CD4-positive, alpha-beta memory T cell (primary cell): ENCODE results near the gene ABHD2. TPM values are rescaled to one million over a fixed set of nuclear protein-coding genes. Genes with fewer than 3 reads are reported as not detected.

ENCODE experiments used
- CTCF ChIA-PET: fragments of 350-600 bp; sonication (Branson Sonifier 250); formaldehyde crosslinking; loops from one replicate; lab custom pipeline; 2021; ENCODE audit warnings: inconsistent platforms; ENCODE audit not compliant: partially characterized antibody; lab: Charles Lee
- POLR2A ChIA-PET: fragments of 350-600 bp; sonication (Branson Sonifier 250); formaldehyde crosslinking; loops from one replicate; lab custom pipeline; 2021; ENCODE audit not compliant: partially characterized antibody; lab: Charles Lee
- DNase-seq, 5 donors: peaks; one replicate each; pipeline versions ENCODE4 v3.0.0 to v3.0.0-alpha.2; 2020 to 2022; ENCODE audit warnings: mixed read lengths in 1 of 5
- H3K27ac ChIP-seq: one replicate; pipeline ENCODE4 v1.7.0; 2013; ENCODE audit warnings: low read depth, low read length
- H3K27me3 ChIP-seq: 2 replicates; pipeline ENCODE4 v1.7.0; 2013; ENCODE audit warnings: mild to moderate bottlenecking, low read length, moderate library complexity; ENCODE audit not compliant: insufficient read depth
- H3K36me3 ChIP-seq: 2 replicates; pipeline ENCODE4 v1.7.0; 2013; ENCODE audit warnings: mild to moderate bottlenecking, low read length, moderate library complexity; ENCODE audit not compliant: insufficient read depth
- H3K4me1 ChIP-seq: 2 replicates; pipeline ENCODE4 v1.7.0; 2013; ENCODE audit warnings: mild to moderate bottlenecking, low read length, moderate library complexity; ENCODE audit not compliant: insufficient read depth
- H3K4me3 ChIP-seq, 2 donors: one replicate each; pipeline ENCODE4 v1.7.0; 2013; ENCODE audit warnings: low read length in 2 of 2, mild to moderate bottlenecking in 1 of 2
- H3K9me3 ChIP-seq, 2 donors: one replicate each; pipeline ENCODE4 v1.7.0; 2013; ENCODE audit warnings: low read length in 2 of 2, control low read depth in 1 of 2; ENCODE audit not compliant: control insufficient read depth in 1 of 2
- H3K27ac Mint-ChIP-seq, 7 donors: one replicate each; pipeline ENCODE4 v1.8.0; 2020 to 2021; ENCODE audit warnings: mixed read lengths in 7 of 7, mild to moderate bottlenecking in 6 of 7, inconsistent platforms in 3 of 7, moderate library complexity in 3 of 7
- H3K27me3 Mint-ChIP-seq, 2 donors: one replicate each; pipeline ENCODE4 v1.8.0; 2020 to 2021; ENCODE audit warnings: mixed read lengths in 2 of 2
- H3K36me3 Mint-ChIP-seq, 2 donors: one replicate each; pipeline ENCODE4 v1.8.0; 2020 to 2021; ENCODE audit warnings: mixed read lengths in 2 of 2, inconsistent platforms in 1 of 2, mild to moderate bottlenecking in 1 of 2
- H3K4me1 Mint-ChIP-seq, 4 donors: one replicate each; pipeline ENCODE4 v1.8.0; 2020 to 2021; ENCODE audit warnings: mixed read lengths in 4 of 4, mild to moderate bottlenecking in 1 of 4
- H3K4me3 Mint-ChIP-seq, 8 donors: one replicate each; pipeline ENCODE4 v1.8.0; 2020 to 2021; ENCODE audit warnings: mixed read lengths in 8 of 8, mild to moderate bottlenecking in 7 of 8, moderate library complexity in 6 of 8, inconsistent platforms in 3 of 8
- H3K9me3 Mint-ChIP-seq, 8 donors: one replicate each; pipeline ENCODE4 v1.8.0; 2020 to 2021; ENCODE audit warnings: mixed read lengths in 8 of 8, mild to moderate bottlenecking in 5 of 8, inconsistent platforms in 3 of 8, moderate library complexity in 1 of 8
- intact Hi-C: fragments of 100-400 bp; cut with micrococcal nuclease; formaldehyde crosslinking; loops from one replicate; pipeline ENCODE4 v1.15.1; 2023
- polyA plus RNA-seq, 2 donors: library from polyadenylated mRNA; unstranded; fragments of 300-500 nt; fragmentation: Illumina TruSeq; gene quantifications; one replicate each; pipeline ENCODE4 v1.2.3, GENCODE V29; 2021
- total RNA-seq, 2 experiments: library from RNA; stranded (reverse); gene quantifications; one replicate each; pipeline ENCODE4 v1.2.3, GENCODE V29; 2021

ABHD2 gene
- total and polyA plus RNA-seq, 4 experiments from 2014 or later: 12.7 to 68.9 (median 46.6) TPM

GRCh38 chr15:89097313-89097712 is 9.1 kb downstream of the ABHD2 start:
- no peaks in the 10 kb centered on the region for H3K9me3 ChIP-seq
- Mint-ChIP-seq H3K36me3 (peaks cover 22 to 26% of the 10 kb centered on the region in 2 donors), H3K9me3 (no peaks in the 10 kb centered on the region), H3K4me1 (peaks cover 16 to 29% (median 23%) of the 10 kb centered on the region in 4 donors), H3K4me3 (no peak overlapping the region), H3K27me3 (no peaks in the 10 kb centered on the region), H3K27ac (no peak overlapping the region)
- no peaks in the 10 kb centered on the region for H3K36me3 ChIP-seq
- peaks cover 6% of the 10 kb centered on the region for H3K4me1 ChIP-seq
- ChIA-PET POLR2A (no interaction called here), CTCF (interaction anchor here (1.0 to 1.9 kb wide), 7 partner anchors 9 to 193 kb away, joined by 3 to 7 read pairs (median 4); partner anchors contain the start of gene ABHD2)
- H3K27ac ChIP-seq: no peak overlapping the region
- no peak overlapping the region for H3K4me3 ChIP-seq
- H3K27me3 ChIP-seq: no peaks in the 10 kb centered on the region
- no peak for DNase-seq
- intact Hi-C loops: no loop called here

GRCh38 chr15:89098281-89098680 is 10.0 kb downstream of the ABHD2 start:
- Histone ChIP-seq H3K9me3 (no peaks in the 10 kb centered on the region), H3K27ac (no peak overlapping the region), H3K4me3 (no peak overlapping the region), H3K36me3 (peaks cover 1% of the 10 kb centered on the region), H3K4me1 (peaks cover 6% of the 10 kb centered on the region), H3K27me3 (no peaks in the 10 kb centered on the region)
- H3K9me3 Mint-ChIP-seq: no peaks in the 10 kb centered on the region
- CTCF ChIA-PET: interaction anchor here (0.6 to 1.9 kb wide), 4 partner anchors 16 to 194 kb away, joined by 3 to 7 read pairs (median 5); no protein-coding TSS in a partner anchor
- no peak for DNase-seq
- intact Hi-C loops: no loop called here
- no peaks in the 10 kb centered on the region for H3K27me3 Mint-ChIP-seq
- H3K36me3 Mint-ChIP-seq: peaks cover 26 to 30% of the 10 kb centered on the region in 2 donors
- H3K4me3 Mint-ChIP-seq: no peak overlapping the region
- H3K4me1 Mint-ChIP-seq: peaks cover 17 to 32% (median 22%) of the 10 kb centered on the region in 4 donors
- H3K27ac Mint-ChIP-seq: no peak overlapping the region
- POLR2A ChIA-PET: interaction anchor here (3.1 kb wide), 1 partner anchor 9 kb away, joined by 19 read pairs; the partner anchor contains the start of gene ABHD2

GRCh38 chr15:89099968-89100367 is 11.7 kb downstream of the ABHD2 start:
- Histone ChIP-seq H3K4me1 (peaks cover 6% of the 10 kb centered on the region), H3K27ac (no peak overlapping the region), H3K4me3 (no peak overlapping the region), H3K36me3 (peaks cover 13% of the 10 kb centered on the region), H3K27me3 (no peaks in the 10 kb centered on the region), H3K9me3 (no peaks in the 10 kb centered on the region)
- ChIA-PET CTCF (interaction anchor here (1.9 to 2.7 kb wide), 2 partner anchors 11 to 14 kb away, joined by 6 to 7 read pairs; no protein-coding TSS in a partner anchor), POLR2A (interaction anchor here (1.4 to 3.1 kb wide), 2 partner anchors 8 to 11 kb away, joined by 4 to 19 read pairs; partner anchors contain the start of gene ABHD2)
- H3K36me3 Mint-ChIP-seq: peaks cover 27 to 34% of the 10 kb centered on the region in 2 donors
- no peaks in the 10 kb centered on the region for H3K27me3 Mint-ChIP-seq
- peaks cover 14 to 24% (median 15%) of the 10 kb centered on the region in 4 donors for H3K4me1 Mint-ChIP-seq
- H3K4me3 Mint-ChIP-seq: no peak overlapping the region
- no peaks in the 10 kb centered on the region for H3K9me3 Mint-ChIP-seq
- DNase-seq: no peak
- intact Hi-C loops: no loop called here
- H3K27ac Mint-ChIP-seq: peak overlapping the region in 2 of 7 donors; percentile 23 to 77

- H3K36me3 Mint-ChIP-seq: peaks cover 29 to 35% of the 10 kb centered on the region in 2 donors
- H3K36me3 ChIP-seq: peaks cover 13% of the 10 kb centered on the region
- H3K4me1 Mint-ChIP-seq: peaks cover 12 to 27% (median 16%) of the 10 kb centered on the region in 4 donors
Observed at GRCh38 chr15:89101302-89102193, 13.3 kb downstream of the ABHD2 start.

GRCh38 chr15:89103481-89104171 is 15.4 kb downstream of the ABHD2 start:
- Mint-ChIP-seq H3K27me3 (no peaks in the 10 kb centered on the region), H3K27ac (no peak overlapping the region), H3K4me1 (peaks cover 18 to 30% (median 22%) of the 10 kb centered on the region in 4 donors), H3K36me3 (peaks cover 29 to 34% of the 10 kb centered on the region in 2 donors), H3K4me3 (no peak overlapping the region), H3K9me3 (no peaks in the 10 kb centered on the region)
- no peak for DNase-seq
- CTCF ChIA-PET: interaction anchor here (1.8 kb wide), 1 partner anchor 26 kb away, joined by 5 read pairs; no protein-coding TSS in a partner anchor
- no peaks in the 10 kb centered on the region for H3K27me3 ChIP-seq
- peaks cover 13% of the 10 kb centered on the region for H3K36me3 ChIP-seq
- POLR2A ChIA-PET: interaction anchor here (0.9 to 2.6 kb wide), 3 partner anchors 13 to 16 kb away, joined by 3 to 11 read pairs (median 3); partner anchors contain the start of gene ABHD2
- H3K4me3 ChIP-seq: no peak overlapping the region
- H3K9me3 ChIP-seq: no peaks in the 10 kb centered on the region
- H3K27ac ChIP-seq: no peak overlapping the region
- peaks cover 6% of the 10 kb centered on the region for H3K4me1 ChIP-seq
- intact Hi-C loops: no loop called here

More at GRCh38 chr15:89101302-89102193, 13.3 kb downstream of the ABHD2 start:
- H3K27me3 Mint-ChIP-seq: no peaks in the 10 kb centered on the region
- no peak overlapping the region for H3K4me3 ChIP-seq
- ChIA-PET CTCF (interaction anchor here (1.4 to 2.7 kb wide), 3 partner anchors 10 to 28 kb away, joined by 4 to 6 read pairs (median 4); no protein-coding TSS in a partner anchor), POLR2A (interaction anchor here (1.4 kb wide), 1 partner anchor 10 kb away, joined by 4 read pairs; no protein-coding TSS in a partner anchor)
- no peak overlapping the region for H3K4me3 Mint-ChIP-seq
- no peaks in the 10 kb centered on the region for H3K9me3 Mint-ChIP-seq
- no peak for DNase-seq
- peak overlapping the region in 2 of 7 donors; percentile 32 to 53 for H3K27ac Mint-ChIP-seq
- H3K27ac ChIP-seq: no peak overlapping the region
- intact Hi-C loops: no loop called here
- no peaks in the 10 kb centered on the region for H3K9me3 ChIP-seq
- H3K27me3 ChIP-seq: no peaks in the 10 kb centered on the region
- H3K4me1 ChIP-seq: peaks cover 6% of the 10 kb centered on the region

- ChIA-PET CTCF (interaction anchor here (1.8 kb wide), 1 partner anchor 26 kb away, joined by 5 read pairs; no protein-coding TSS in a partner anchor), POLR2A (interaction anchor here (1.3 to 2.6 kb wide), 2 partner anchors 13 to 15 kb away, joined by 3 to 11 read pairs; no protein-coding TSS in a partner anchor)
- no peaks in the 10 kb centered on the region for H3K9me3 ChIP-seq
- Mint-ChIP-seq H3K4me1 (peaks cover 18 to 34% (median 22%) of the 10 kb centered on the region in 4 donors), H3K4me3 (no peak overlapping the region), H3K27me3 (no peaks in the 10 kb centered on the region), H3K36me3 (peaks cover 27 to 32% of the 10 kb centered on the region in 2 donors), H3K9me3 (no peaks in the 10 kb centered on the region), H3K27ac (peak overlapping the region in 1 of 7 donors; percentile 31)
- no peak for DNase-seq
- H3K4me1 ChIP-seq: peaks cover 10% of the 10 kb centered on the region
- H3K4me3 ChIP-seq: no peak overlapping the region
- peaks cover 13% of the 10 kb centered on the region for H3K36me3 ChIP-seq
- H3K27ac ChIP-seq: no peak overlapping the region
- no peaks in the 10 kb centered on the region for H3K27me3 ChIP-seq
- intact Hi-C loops: no loop called here
Observed at GRCh38 chr15:89104172-89104564, 15.9 kb downstream of the ABHD2 start.
